ENCODE results near the gene PID1. TPM values are rescaled to one million over a fixed set of nuclear protein-coding genes. Genes with fewer than 3 reads are reported as not detected.

PID1 gene
- total RNA-seq, 2 experiments from 2014 or later, result not detected

GRCh38 chr2:229009816-229010215 is 261.3 kb downstream of the PID1 start:
- H3K27ac Mint-ChIP-seq, result no peak overlapping the region
- H3K4me3 Mint-ChIP-seq, result no peak overlapping the region
- H3K36me3 Mint-ChIP-seq (ENCODE audit: low read depth), result no peaks in the 10 kb centered on the region
- no peaks in the 10 kb centered on the region for H3K27me3 Mint-ChIP-seq
- H3K4me1 Mint-ChIP-seq, result no peaks in the 10 kb centered on the region
- POLR2A ChIA-PET, result no interaction called here
- H3K9me3 Mint-ChIP-seq, result peaks cover 6% of the 10 kb centered on the region
- DNase-seq, result no peak
- CTCF ChIA-PET, result no interaction called here

GRCh38 chr2:229003256-229003655 is 267.8 kb downstream of the PID1 start:
- CTCF ChIA-PET, result no interaction called here
- no peak for DNase-seq
- Mint-ChIP-seq H3K4me3 (no peak overlapping the region), H3K27me3 (no peaks in the 10 kb centered on the region), H3K27ac (no peak overlapping the region), H3K36me3 (ENCODE audit: low read depth) (no peaks in the 10 kb centered on the region), H3K9me3 (peaks cover 15% of the 10 kb centered on the region), H3K4me1 (no peaks in the 10 kb centered on the region)
- POLR2A ChIA-PET, result no interaction called here

GRCh38 chr2:229001196-229001595 is 269.9 kb downstream of the PID1 start:
- H3K27me3 Mint-ChIP-seq, result no peaks in the 10 kb centered on the region
- no peak overlapping the region for H3K4me3 Mint-ChIP-seq
- no peaks in the 10 kb centered on the region for H3K4me1 Mint-ChIP-seq
- no peak for DNase-seq
- peaks cover 15% of the 10 kb centered on the region for H3K9me3 Mint-ChIP-seq
- H3K36me3 Mint-ChIP-seq (ENCODE audit: low read depth), result no peaks in the 10 kb centered on the region
- no peak overlapping the region for H3K27ac Mint-ChIP-seq
- CTCF ChIA-PET, result no interaction called here
- POLR2A ChIA-PET, result no interaction called here

GRCh38 chr2:228999326-228999725 is 271.8 kb downstream of the PID1 start:
- H3K27me3 Mint-ChIP-seq, result no peaks in the 10 kb centered on the region
- H3K27ac Mint-ChIP-seq, result no peak overlapping the region
- ChIA-PET POLR2A (no interaction called here), CTCF (no interaction called here)
- no peaks in the 10 kb centered on the region for H3K36me3 Mint-ChIP-seq (ENCODE audit: low read depth)
- no peaks in the 10 kb centered on the region for H3K4me1 Mint-ChIP-seq
- peaks cover 15% of the 10 kb centered on the region for H3K9me3 Mint-ChIP-seq
- DNase-seq, result no peak
- H3K4me3 Mint-ChIP-seq, result no peak overlapping the region

- no peaks in the 10 kb centered on the region for H3K27me3 Mint-ChIP-seq
- no peak for DNase-seq
- ChIA-PET CTCF (no interaction called here), POLR2A (no interaction called here)
- H3K4me3 Mint-ChIP-seq, result no peak overlapping the region
- H3K4me1 Mint-ChIP-seq, result no peaks in the 10 kb centered on the region
- H3K27ac Mint-ChIP-seq, result no peak overlapping the region
- H3K9me3 Mint-ChIP-seq, result peaks cover 11% of the 10 kb centered on the region
- no peaks in the 10 kb centered on the region for H3K36me3 Mint-ChIP-seq (ENCODE audit: low read depth)
These were observed 282.3 kb downstream of the PID1 start for GRCh38 chr2:228988786-228989185.

GRCh38 chr2:228987441-228988155 is 283.5 kb downstream of the PID1 start:
- Mint-ChIP-seq H3K4me1 (no peaks in the 10 kb centered on the region), H3K4me3 (no peak overlapping the region), H3K27ac (no peak overlapping the region), H3K36me3 (ENCODE audit: low read depth) (no peaks in the 10 kb centered on the region), H3K9me3 (peaks cover 8% of the 10 kb centered on the region), H3K27me3 (no peaks in the 10 kb centered on the region)
- POLR2A ChIA-PET, result no interaction called here
- DNase-seq, result no peak
- CTCF ChIA-PET, result no interaction called here

- Mint-ChIP-seq H3K27ac (no peak overlapping the region), H3K4me1 (no peaks in the 10 kb centered on the region), H3K27me3 (no peaks in the 10 kb centered on the region), H3K36me3 (ENCODE audit: low read depth) (no peaks in the 10 kb centered on the region), H3K9me3 (peaks cover 12% of the 10 kb centered on the region), H3K4me3 (no peak overlapping the region)
- no peak for DNase-seq
- ChIA-PET POLR2A (no interaction called here), CTCF (no interaction called here)
These were observed 284.1 kb downstream of the PID1 start for GRCh38 chr2:228986961-228987360.

GRCh38 chr2:228983700-228984099 is 287.4 kb downstream of the PID1 start:
- Mint-ChIP-seq H3K27ac (no peak overlapping the region), H3K4me1 (no peaks in the 10 kb centered on the region), H3K9me3 (peaks cover 10% of the 10 kb centered on the region), H3K4me3 (no peak overlapping the region), H3K27me3 (no peaks in the 10 kb centered on the region), H3K36me3 (ENCODE audit: low read depth) (no peaks in the 10 kb centered on the region)
- no peak for DNase-seq
- CTCF ChIA-PET, result no interaction called here
- POLR2A ChIA-PET, result no interaction called here

GRCh38 chr2:228974169-228974568 is 296.9 kb downstream of the PID1 start:
- no peak overlapping the region for H3K27ac Mint-ChIP-seq
- no peaks in the 10 kb centered on the region for H3K4me1 Mint-ChIP-seq
- no peaks in the 10 kb centered on the region for H3K36me3 Mint-ChIP-seq (ENCODE audit: low read depth)

More at GRCh38 chr2:228974169-228974568, 296.9 kb downstream of the PID1 start:
- DNase-seq, result no peak
- Mint-ChIP-seq H3K4me3 (no peak overlapping the region), H3K9me3 (peaks cover 3% of the 10 kb centered on the region), H3K27me3 (no peaks in the 10 kb centered on the region)
- ChIA-PET CTCF (no interaction called here), POLR2A (no interaction called here)

Data from activated CD4-positive, alpha-beta T cell treated with anti-CD3 and anti-CD28 coated beads, Interleukin-2, amount 10 ng/mL, durations not matched to agents 7 days and 5 days (primary cell).